Activated CD4-positive, alpha-beta T cell treated with anti-CD3 and anti-CD28 coated beads, Interleukin-10, Interleukin-2, amounts not matched to agents 100 ng/mL and 50 ng/mL, durations not matched to agents 16 hours and 8 hours (primary cell): ENCODE data around the gene HMG20A.

Experiments used
- DNase-seq: peaks from one replicate; pipeline ENCODE4 v3.0.0-alpha.2; 2020

The HMG20A gene

DNA sequence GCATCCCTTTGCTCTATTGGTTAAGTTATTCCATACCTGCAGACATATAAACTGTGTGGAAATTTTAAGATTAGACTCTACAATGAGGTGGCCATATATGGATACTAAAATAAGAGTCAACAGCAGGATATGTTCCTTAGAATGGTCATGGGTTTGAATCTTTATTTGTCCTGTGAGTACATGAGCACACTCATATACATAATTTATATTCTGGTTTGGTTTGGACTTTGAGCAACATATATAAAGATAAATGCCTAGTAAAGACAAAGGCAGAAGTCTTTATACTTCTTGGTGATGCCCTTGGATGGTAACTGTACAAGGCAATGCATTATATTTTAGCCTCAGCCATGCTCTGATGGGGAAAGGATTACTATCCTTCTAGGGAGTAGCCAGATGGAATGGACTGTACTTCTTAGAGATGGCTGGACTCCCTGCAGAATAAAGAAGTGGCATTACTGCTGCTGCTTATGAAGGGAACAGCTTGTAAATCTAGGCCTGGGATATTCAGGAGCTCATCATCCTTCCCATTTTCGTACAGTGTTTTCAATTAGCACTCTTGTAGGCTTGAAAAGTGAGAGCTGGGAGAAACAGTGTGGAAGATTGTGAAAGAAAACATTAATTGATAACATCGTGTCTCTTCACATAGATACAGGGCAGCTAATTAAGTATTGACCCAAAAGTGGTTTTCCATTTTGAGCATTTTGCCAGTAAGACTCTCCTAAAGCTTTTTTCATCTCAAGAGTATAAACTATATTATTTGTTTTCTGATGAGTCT is 60.4 kb downstream of the HMG20A start:
- DNase-seq, result no peak

DNA sequence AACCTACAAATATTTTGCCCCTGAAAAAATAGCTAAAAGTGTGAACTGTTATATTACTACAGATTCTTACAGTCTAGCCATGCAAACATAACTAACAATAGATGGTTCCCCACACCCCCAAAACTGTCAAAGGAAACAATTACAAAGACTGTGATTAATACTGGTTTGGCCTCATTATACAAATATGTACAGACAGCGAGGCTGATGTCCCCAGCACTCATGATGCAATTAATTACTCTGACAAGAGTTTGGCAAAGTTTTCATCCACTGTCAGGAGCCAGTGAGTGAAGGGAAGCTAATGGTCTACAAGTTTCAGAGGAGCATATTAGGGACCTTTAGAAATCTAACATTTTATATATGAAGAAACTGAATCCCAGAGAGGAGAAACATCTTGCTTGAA is 61.0 kb downstream of the HMG20A start:
- no peak for DNase-seq

- no peak for DNase-seq
These were observed 61.9 kb downstream of the HMG20A start for GRCh38 chr15:77482570-77482969.

GRCh38 chr15:77483425-77484140 is 62.9 kb downstream of the HMG20A start:
- DNase-seq, result no peak

DNA sequence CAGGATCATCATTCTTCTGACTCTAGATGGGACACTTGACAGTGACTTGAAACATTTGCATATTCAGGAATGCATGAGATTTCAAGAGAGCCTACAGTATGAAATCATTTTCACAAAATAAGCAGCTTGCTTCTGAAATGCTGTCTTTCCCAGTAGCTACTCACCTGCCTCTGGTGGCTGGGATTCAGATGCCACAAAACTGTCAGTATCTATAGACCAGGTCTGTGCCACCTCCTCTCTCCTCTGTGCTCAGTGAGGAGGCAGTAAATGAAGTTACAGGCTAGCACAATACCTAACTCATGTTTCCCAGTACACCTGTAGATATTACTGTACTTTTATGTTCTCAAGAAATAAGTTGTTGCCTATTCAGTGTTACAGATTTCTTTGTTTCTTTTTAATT is 64.3 kb downstream of the HMG20A start:
- no peak for DNase-seq

DNA sequence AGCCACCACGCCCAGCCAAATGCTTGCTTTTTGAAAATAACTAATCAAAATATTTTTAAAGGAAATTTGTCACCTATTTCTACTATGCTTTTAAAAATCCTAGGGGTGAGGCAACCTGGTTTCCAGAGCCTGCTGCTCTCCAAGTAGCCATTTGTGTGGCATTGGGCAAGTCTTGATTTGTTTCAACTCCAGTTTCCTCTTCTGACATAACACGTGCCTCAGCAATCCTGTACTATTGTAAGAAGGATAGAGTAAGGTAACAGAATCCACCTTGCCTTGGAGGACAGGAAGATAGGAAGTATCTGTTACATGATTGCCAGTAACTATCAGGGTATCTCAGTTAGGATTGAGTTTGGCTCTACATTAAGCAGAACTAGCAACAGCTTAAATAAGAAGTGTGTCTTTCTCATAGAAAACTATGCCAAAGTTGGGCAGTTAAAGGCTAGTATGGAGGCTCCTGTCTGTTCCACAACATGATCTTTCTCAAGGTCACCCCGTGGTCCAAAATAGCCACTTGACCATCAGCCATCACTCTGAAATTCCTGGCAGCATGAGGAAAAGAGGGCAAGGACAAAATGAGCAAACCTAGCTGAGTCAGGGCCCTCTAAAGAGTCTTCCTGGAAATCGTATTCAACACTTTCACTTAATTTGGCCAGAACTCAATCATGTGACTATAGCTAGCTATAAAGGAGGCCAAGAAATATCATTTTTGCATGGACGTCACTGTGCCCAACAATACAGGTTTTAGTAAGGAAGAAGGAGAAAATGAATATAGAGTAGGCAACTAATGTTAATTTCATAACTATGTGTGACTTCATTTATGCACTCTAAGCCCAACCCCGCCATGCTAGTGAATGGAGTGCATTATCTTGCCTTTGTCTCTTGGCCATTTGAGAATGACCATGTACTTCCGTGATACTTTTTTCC is 66.1 kb downstream of the HMG20A start:
- DNase-seq, result peak; percentile 41

DNA sequence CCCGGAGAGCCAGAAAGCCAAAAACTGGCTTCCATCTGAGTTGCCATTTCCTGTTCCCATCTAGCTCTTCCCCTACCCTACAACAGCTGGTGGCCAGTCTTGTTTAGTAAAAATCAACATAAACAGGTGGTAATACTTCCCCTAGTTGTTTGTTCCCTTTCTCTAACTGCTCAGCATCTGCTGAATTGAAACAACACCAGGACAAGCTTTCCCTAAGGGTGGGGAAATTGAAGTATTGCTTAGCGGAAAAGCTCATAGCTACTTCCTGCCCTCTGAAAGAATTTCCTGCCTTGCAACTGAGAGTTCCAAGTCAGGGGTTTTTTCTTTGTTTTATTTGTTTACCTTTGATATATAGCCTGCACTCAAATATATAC is 66.8 kb downstream of the HMG20A start:
- DNase-seq, result no peak

DNA sequence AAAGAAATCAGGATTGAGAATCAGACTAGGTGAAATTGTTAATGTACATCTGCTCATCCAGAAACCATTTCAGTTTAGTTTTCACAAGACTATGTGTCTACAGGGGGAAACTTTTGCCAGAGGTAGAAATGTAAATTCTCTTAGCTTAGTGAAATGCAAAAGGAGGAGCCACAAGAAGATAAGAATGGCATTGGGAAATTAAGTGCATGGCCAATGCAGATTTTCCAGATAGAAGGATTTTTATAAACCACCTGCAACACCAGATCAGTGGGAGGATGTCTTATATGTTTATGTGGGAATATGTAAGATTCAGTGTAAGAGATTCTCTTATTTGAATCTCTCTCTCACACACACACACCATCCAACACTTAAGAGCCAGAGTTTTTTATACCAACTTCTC is 67.2 kb downstream of the HMG20A start:
- no peak for DNase-seq

- no peak for DNase-seq
These were observed 69.0 kb downstream of the HMG20A start for GRCh38 chr15:77489647-77490046.

DNA sequence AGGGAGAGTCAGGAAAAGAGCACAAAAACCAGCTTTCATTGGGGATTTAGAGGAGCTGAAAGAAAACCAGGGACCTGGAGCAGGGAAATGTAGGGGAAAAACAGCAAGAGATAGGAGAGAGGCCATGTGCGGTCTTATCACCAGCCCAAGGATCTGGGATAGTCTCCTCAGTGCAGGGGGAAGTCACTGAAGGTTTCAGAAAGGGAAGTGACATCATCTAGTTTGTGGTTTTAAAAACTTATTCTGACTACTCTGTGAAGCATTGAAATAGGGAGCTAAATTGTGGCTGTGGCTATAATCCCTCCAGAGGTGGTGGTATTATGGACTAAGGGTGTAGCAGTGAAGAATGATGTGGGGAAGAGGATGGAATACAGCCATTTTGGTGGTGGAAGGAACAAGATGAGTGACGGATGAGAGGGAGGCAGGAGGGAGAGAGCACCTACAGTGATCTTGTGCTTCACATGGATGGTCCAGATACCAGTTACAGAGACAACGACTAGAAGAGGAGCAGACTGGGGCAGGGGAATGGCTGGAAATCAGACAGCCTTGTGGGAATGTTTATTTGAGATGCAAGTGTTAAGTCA is 72.7 kb downstream of the HMG20A start:
- peak; percentile 51 for DNase-seq

DNA sequence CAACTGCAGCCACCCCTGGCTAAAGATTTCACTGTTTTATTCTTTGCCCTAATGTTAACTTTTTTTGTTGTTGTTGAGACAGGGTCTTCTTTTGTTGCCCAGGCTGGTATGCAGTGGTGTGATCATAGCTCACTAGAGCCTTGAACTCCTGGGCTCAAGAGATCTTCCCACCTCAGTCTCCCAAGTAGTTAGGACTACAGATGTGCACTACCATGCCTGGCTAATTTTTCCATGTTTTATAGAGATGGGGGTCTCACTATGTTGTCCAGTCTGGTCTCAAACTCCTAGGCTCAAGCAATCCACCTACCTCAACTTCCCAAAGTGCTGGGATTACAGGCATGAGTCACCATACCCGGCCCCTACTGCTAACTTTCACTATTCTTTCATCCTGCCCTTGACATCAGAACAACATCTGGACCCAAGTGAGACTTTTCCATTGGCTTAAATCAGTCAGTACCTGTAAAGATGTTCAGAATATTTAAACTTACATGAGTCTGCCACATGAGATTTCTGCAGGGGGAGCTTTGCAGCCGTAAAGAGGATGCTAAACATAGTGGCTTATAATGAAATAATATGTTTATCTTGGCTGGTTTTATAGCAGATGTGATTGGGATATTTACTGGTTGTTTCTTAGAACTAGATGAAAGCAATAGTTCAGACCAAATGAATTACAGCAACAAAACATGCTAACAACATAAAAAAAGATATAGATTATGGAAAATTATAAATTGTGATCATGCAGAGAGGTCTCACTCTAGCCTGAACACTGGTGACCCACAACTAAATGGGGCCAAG is 73.6 kb downstream of the HMG20A start:
- DNase-seq, result no peak

- no peak for DNase-seq
These were observed 74.3 kb downstream of the HMG20A start for GRCh38 chr15:77494964-77495363.

GRCh38 chr15:77495838-77496596 is 75.3 kb downstream of the HMG20A start:
- DNase-seq, result no peak

GRCh38 chr15:77496715-77497109 is 76.0 kb downstream of the HMG20A start:
- peak; percentile 76 for DNase-seq

- DNase-seq, result no peak
These were observed 76.5 kb downstream of the HMG20A start for GRCh38 chr15:77497110-77497737.

- DNase-seq, result no peak
These were observed 77.3 kb downstream of the HMG20A start for GRCh38 chr15:77497942-77498361.

DNA sequence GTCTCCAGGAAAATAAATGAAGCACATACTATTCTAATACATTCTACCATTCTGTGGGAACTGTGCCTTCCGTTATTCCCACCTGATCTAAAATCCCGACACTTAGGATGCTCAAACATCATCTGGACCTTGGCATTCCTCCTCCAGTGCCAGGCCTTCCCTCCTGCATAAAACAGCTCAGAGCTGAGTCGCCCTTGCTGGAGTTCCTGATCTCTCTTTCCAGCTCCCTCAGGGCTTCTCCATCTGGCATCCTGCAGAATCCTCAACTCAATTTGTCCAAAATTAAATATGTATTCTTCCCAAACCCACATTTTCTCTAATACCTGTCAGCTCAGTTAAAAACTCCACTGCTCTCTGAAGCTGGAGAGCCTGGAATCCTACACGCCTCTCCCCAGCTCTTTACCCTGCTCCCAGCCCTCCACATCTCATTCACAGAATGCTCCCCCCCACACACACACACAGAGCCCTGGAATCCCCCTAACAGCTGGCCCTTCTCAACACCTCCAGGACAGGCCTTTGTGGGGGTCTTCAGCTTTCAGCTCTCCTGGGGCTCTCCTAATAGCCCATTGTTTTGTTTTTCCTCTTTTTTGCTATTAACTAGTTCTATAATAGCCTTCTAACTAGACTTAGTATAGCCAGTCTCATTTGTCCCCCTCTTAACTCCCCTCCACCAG is 78.5 kb downstream of the HMG20A start:
- DNase-seq, result no peak

GRCh38 chr15:77500989-77501388 is 80.3 kb downstream of the HMG20A start:
- no peak for DNase-seq

DNA sequence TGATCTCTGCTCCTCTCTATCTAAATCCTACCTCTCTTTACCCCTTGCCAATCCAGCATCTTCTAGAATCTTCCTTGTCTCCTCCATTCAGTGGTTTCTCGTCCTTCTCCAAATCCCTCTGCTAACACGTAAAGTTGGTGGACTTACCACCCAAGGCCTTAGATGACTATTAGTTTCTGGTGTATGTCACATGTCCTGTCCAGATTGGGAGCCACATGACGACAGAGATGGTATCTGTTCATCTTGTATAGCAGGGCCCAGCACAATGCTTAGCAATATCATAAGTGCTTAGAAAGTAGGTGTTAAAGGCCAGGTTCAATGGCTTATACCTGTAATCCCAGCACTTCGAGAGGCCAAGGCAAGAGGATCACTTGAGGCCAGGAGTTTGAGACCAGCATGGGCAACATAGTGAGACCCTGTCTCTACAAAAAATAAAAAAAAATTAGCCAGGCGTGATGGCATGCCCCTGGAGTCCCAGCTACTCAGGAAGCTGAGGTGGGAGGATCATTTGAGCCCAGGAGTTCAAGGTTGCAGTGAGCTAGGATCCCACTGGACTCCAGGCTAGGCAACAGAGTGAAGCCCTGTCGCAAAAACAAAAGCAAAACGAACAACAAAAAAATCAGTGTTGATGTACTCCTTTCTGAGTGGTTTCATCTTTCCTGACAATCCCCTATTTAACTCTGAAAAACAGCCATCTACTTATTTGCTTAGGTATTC is 81.8 kb downstream of the HMG20A start:
- no peak for DNase-seq

GRCh38 chr15:77503240-77503639 is 82.6 kb downstream of the HMG20A start:
- DNase-seq, result no peak
